Measurements from ENCODE around the gene INPP4B. TPM values are rescaled to one million over a fixed set of nuclear protein-coding genes. Genes with fewer than 3 reads are reported as not detected.

The INPP4B gene
- total RNA-seq, 1 donor from 2014 or later: 12.1 TPM

GRCh38 chr4:142194905-142195304, 651.2 kb downstream of the INPP4B start:
- ATAC-seq: no peak
- DNase-seq (ENCODE audit: missing footprints): no peak
- intact Hi-C loops (cut with DNase I): no loop called here

- DNase-seq (ENCODE audit: missing footprints): no peak
- no peak for ATAC-seq
- intact Hi-C loops (cut with DNase I): no loop called here
These were observed 654.2 kb downstream of the INPP4B start for GRCh38 chr4:142191901-142192300.

GRCh38 chr4:142181021-142181420, 665.1 kb downstream of the INPP4B start:
- DNase-seq (ENCODE audit: missing footprints): no peak
- intact Hi-C loops (cut with DNase I): no loop called here
- ATAC-seq: no peak

- DNase-seq (ENCODE audit: missing footprints) (no peak), ATAC-seq (no peak)
- intact Hi-C loops (cut with DNase I): no loop called here
These were observed 676.9 kb downstream of the INPP4B start for GRCh38 chr4:142169216-142169615.

- ATAC-seq (no peak), DNase-seq (ENCODE audit: missing footprints) (no peak)
- intact Hi-C loops (cut with DNase I): no loop called here
These were observed 677.9 kb downstream of the INPP4B start for GRCh38 chr4:142168181-142168580.

- ATAC-seq (no peak), DNase-seq (ENCODE audit: missing footprints) (no peak)
- intact Hi-C loops (cut with DNase I): no loop called here
These were observed 681.2 kb downstream of the INPP4B start for GRCh38 chr4:142164767-142165500.

- intact Hi-C loops (cut with DNase I): no loop called here
- DNase-seq (ENCODE audit: missing footprints) (no peak), ATAC-seq (no peak)
These were observed 685.0 kb downstream of the INPP4B start for GRCh38 chr4:142161086-142161485.

- ATAC-seq (no peak), DNase-seq (ENCODE audit: missing footprints) (no peak)
- intact Hi-C loops (cut with DNase I): no loop called here
These were observed 685.6 kb downstream of the INPP4B start for GRCh38 chr4:142160509-142160908.

- DNase-seq (ENCODE audit: missing footprints) (no peak), ATAC-seq (no peak)
- intact Hi-C loops (cut with DNase I): no loop called here
These were observed 687.1 kb downstream of the INPP4B start for GRCh38 chr4:142158980-142159379.

- ATAC-seq: no peak
- intact Hi-C loops (cut with DNase I): no loop called here
- DNase-seq (ENCODE audit: missing footprints): no peak
These were observed 689.8 kb downstream of the INPP4B start for GRCh38 chr4:142156256-142156655.

- DNase-seq (ENCODE audit: missing footprints): no peak
- ATAC-seq: no peak
- intact Hi-C loops (cut with DNase I): no loop called here
These were observed 690.8 kb downstream of the INPP4B start for GRCh38 chr4:142155347-142155746.

- DNase-seq (ENCODE audit: missing footprints) (no peak), ATAC-seq (no peak)
- intact Hi-C loops (cut with DNase I): no loop called here
These were observed 695.6 kb downstream of the INPP4B start for GRCh38 chr4:142150483-142150882.

GRCh38 chr4:142144813-142145212, 701.3 kb downstream of the INPP4B start:
- ATAC-seq (no peak), DNase-seq (ENCODE audit: missing footprints) (no peak)
- intact Hi-C loops (cut with DNase I): no loop called here

GRCh38 chr4:142142366-142143054, 703.6 kb downstream of the INPP4B start:
- ATAC-seq (no peak), DNase-seq (ENCODE audit: missing footprints) (no peak)
- intact Hi-C loops (cut with DNase I): no loop called here

- intact Hi-C loops (cut with DNase I): no loop called here
- DNase-seq (ENCODE audit: missing footprints): no peak
- no peak for ATAC-seq
These were observed 704.9 kb downstream of the INPP4B start for GRCh38 chr4:142141224-142141623.

- no peak for DNase-seq (ENCODE audit: missing footprints)
- ATAC-seq: no peak
- intact Hi-C loops (cut with DNase I): loop anchor here (10.0 kb wide), 1 partner anchor 134 kb away; no protein-coding TSS in a partner anchor
These were observed 715.4 kb downstream of the INPP4B start for GRCh38 chr4:142130666-142131065.

- ATAC-seq (no peak), DNase-seq (ENCODE audit: missing footprints) (no peak)
- intact Hi-C loops (cut with DNase I): loop anchor here (10.0 kb wide), 1 partner anchor 135 kb away; no protein-coding TSS in a partner anchor
These were observed 716.2 kb downstream of the INPP4B start for GRCh38 chr4:142129931-142130330.

GRCh38 chr4:142129473-142129872, 716.6 kb downstream of the INPP4B start:
- intact Hi-C loops (cut with DNase I): no loop called here
- DNase-seq (ENCODE audit: missing footprints): no peak

GRCh38 chr4:142128529-142128928, 717.6 kb downstream of the INPP4B start:
- DNase-seq (ENCODE audit: missing footprints): no peak
- no peak for ATAC-seq

More at GRCh38 chr4:142129473-142129872, 716.6 kb downstream of the INPP4B start:
- no peak for ATAC-seq

GRCh38 chr4:142126890-142127497, 719.1 kb downstream of the INPP4B start:
- intact Hi-C loops (cut with DNase I): loop anchor here (2.0 kb wide), 2 partner anchors 592 to 720 kb away; partner anchors contain the start of gene INPP4B
- DNase-seq (ENCODE audit: missing footprints) (no peak), ATAC-seq (peak; percentile 34)

More at GRCh38 chr4:142128529-142128928, 717.6 kb downstream of the INPP4B start:
- intact Hi-C loops (cut with DNase I): no loop called here
